RWPE1 (cell line): ENCODE results near the gene PSAPL1.

Experiments used
- CTCF ChIA-PET: fragments of 350-600 bp; sonication (Branson Sonifier 250); formaldehyde crosslinking; extraction: SDS; loops from one replicate; lab custom pipeline; 2021; lab: Yijun Ruan, JAX
- POLR2A ChIA-PET: fragments of 400-600 bp; formaldehyde crosslinking; extraction: SDS; loops from one replicate; lab custom pipeline; 2020; ENCODE audit warnings: antibody characterized with exemption; ENCODE audit not compliant: low non-redundant PET; lab: Yijun Ruan, JAX
- DNase-seq: peaks from one replicate; pipeline ENCODE4 v3.0.0; 2012; ENCODE audit warnings: low spot score
- H3K27ac ChIP-seq: fragments of 450-650 bp; 2 replicates; pipeline ENCODE4 v1.5.1; 2017
- TF ChIP-seq, protein P1 (sequence below): fragments of 450-650 bp; conservative IDR thresholded peaks from 2 replicates; pipeline ENCODE4 v1.5.1; 2017; ENCODE audit warnings: low read depth, mild to moderate bottlenecking

Gene PSAPL1

DNA sequence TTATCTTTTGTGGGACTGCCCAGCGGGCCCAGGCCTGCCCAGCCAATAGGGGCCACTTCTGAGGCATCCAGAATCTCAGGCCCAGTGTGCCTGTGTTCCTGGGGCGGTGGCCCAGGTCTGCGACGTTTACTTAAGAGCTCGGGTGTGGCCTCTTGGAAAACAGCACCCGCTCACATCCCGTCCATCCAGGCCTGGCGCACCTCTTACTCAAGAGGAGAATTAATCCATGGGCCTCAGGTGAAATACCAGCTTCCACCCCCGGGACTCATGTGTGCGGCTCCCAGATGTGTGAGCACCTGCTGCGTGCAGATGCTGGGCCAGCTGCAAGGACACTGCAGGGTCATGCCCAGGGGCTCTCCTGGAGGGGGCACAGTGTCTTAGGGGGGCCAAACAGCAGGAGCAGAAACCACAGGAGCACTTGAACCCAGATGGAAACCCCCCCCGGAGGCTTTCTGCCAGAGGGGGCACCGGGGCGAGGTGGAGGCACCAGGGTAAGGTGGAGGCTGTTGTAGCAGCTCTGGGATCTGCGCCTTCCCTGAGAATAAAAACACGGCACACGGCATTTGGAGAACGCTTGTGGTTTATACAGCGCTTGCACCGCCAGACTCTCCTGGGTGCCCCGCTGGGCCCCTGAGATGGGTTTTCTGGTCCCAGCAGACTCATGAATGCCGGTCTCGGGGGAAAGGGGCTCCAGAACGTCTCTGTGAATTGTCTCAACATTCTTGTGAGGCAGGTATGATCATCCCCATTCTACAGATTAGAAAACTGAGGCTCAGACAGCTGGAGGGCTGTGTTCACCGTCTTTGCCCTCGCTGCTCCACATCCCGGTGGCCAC lies 2.8 kb downstream of the PSAPL1 start:
- POLR2A ChIA-PET, result no interaction called here
- TF ChIP-seq, protein P1, sequence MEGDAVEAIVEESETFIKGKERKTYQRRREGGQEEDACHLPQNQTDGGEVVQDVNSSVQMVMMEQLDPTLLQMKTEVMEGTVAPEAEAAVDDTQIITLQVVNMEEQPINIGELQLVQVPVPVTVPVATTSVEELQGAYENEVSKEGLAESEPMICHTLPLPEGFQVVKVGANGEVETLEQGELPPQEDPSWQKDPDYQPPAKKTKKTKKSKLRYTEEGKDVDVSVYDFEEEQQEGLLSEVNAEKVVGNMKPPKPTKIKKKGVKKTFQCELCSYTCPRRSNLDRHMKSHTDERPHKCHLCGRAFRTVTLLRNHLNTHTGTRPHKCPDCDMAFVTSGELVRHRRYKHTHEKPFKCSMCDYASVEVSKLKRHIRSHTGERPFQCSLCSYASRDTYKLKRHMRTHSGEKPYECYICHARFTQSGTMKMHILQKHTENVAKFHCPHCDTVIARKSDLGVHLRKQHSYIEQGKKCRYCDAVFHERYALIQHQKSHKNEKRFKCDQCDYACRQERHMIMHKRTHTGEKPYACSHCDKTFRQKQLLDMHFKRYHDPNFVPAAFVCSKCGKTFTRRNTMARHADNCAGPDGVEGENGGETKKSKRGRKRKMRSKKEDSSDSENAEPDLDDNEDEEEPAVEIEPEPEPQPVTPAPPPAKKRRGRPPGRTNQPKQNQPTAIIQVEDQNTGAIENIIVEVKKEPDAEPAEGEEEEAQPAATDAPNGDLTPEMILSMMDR, result no peak
- CTCF ChIA-PET, result no interaction called here

DNA sequence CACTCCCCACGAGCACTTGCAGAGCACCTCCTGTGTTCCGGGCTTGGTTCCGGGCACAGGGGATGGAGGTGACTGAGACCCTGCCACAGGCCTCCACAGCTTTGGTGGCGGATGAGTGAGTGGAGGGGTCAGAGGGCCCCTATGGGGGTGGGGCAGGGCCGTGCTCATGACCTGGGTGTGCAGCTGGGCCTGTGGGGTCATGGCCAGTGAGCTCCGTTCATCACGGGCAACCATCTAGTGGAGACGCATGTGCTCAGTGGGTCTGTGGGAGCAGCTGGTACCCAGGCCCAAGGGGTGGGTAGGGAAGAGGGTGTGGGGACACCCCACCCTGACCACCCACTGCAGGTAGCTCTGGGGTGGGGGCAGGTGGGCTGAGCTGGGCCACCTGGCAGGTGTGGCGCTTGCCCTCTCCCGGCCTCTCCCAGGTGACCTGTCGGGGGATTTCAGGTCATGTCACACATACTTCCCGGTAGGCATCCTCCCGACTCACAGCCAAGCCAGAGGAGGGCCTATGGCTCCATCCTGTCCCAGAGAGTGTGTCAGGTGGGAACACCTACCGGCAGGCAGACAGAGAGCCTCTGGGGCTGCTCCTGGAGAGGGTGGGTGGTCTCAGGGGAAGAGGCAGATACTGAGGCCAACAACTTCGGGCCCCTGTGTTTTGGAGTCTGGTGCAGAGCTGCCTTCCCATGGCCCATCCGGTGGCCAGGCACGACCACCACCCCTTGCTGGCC lies 3.6 kb downstream of the PSAPL1 start:
- TF ChIP-seq, protein P1, result no peak
- DNase-seq, result no peak
- H3K27ac ChIP-seq, result peak overlapping the region; percentile 77
- POLR2A ChIA-PET, result no interaction called here
- CTCF ChIA-PET, result no interaction called here

More for the DNA sequence above, 2.8 kb downstream of the PSAPL1 start:
- DNase-seq, result peak; percentile 57
- H3K27ac ChIP-seq, result peak overlapping the region; percentile 77

DNA sequence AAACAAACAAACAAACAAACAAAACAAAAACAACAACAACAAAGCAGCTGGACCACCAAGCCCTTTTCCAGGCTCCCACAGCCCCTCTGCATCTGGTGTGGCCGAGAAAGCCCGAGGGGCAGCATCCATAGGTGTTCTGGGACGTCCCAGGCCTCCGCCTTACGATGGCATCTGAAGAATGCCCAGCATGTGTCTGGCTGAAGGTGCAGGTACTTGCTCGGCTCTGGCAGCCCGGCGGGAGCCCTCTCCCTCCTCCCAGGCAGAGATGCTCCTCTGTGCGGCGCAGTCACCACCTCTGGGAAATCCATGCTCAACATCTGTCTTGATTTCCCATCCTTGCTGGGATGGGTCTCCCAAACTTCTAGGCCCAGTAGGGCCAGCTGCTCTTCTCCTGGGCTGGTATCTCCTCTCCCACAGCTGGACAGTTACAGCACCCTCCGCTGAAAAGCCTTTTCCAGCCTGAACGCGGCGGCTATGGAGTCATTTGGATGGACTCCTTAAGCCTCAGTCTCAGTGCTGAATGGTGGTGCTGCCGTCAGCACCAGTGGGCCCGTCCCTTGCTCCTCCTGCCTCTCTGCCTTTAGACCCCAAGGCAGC lies 4.3 kb downstream of the PSAPL1 start:
- POLR2A ChIA-PET, result no interaction called here
- H3K27ac ChIP-seq, result peak overlapping the region; percentile 77
- CTCF ChIA-PET, result no interaction called here
- TF ChIP-seq, protein P1, result no peak
- peak; percentile 60 for DNase-seq

DNA sequence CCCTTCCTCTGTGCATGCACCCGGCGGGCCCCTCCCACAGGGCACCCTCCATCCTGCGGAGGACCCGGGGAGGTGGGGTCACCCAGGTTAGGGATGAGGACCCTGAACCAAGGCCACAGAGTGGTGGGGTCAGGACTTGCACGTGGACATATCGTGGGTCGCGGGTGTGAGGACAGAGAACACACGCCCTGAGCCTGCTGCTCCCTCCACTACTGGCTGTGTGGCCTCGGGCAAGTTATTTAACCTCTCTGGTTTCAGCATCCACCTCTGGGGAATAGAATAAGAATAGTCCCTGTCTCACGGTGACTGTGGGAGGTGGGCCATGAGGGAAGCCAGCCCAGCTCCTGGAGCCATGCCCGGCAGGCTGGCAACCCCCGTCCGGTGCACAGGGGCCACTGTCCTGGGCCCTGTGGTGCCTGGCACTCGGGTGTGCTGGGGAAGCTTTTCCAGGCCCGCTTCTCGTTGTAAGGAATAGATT lies 5.1 kb downstream of the PSAPL1 start:
- CTCF ChIA-PET, result interaction anchor here (0.6 kb wide), 1 partner anchor 219 kb away, joined by 3 read pairs; no protein-coding TSS in a partner anchor
- H3K27ac ChIP-seq, result peak overlapping the region; percentile 77
- POLR2A ChIA-PET, result no interaction called here
- TF ChIP-seq, protein P1, result no peak
- DNase-seq, result no peak

DNA sequence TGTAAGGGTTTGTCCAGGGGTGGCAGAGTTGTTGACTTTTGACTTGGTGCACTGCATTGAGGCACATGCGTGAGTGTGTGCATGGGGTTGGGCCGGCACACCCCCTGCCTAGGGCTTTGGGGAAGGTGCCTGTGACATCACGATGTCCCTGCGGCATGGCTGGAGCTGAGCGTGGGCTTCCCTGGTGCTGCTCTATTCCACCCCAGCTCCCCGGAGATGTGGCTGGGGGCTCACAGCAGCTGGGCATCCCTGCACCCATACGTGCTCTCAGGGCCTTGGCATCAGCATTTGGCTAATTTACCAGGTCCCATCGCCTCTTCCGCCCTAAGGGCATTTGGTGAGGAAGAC lies 5.7 kb downstream of the PSAPL1 start:
- no peak for DNase-seq
- POLR2A ChIA-PET, result no interaction called here

More for the DNA sequence above, 5.7 kb downstream of the PSAPL1 start:
- H3K27ac ChIP-seq, result peak overlapping the region; percentile 77
- CTCF ChIA-PET, result interaction anchor here (0.6 kb wide), 1 partner anchor 220 kb away, joined by 3 read pairs; no protein-coding TSS in a partner anchor
- TF ChIP-seq, protein P1, result no peak
